ENCODE measurements around the gene FHOD3. TPM values are rescaled to one million over a fixed set of nuclear protein-coding genes. Genes with fewer than 3 reads are reported as not detected.
"Not testable (repeated sequence)": the region's sequence is repeated elsewhere in the genome, so short reads cannot be mapped to it uniquely, and the experiment has no call there.

The FHOD3 gene
- total and polyA plus RNA-seq, 3 experiments from 2014 or later, result not detected

DNA sequence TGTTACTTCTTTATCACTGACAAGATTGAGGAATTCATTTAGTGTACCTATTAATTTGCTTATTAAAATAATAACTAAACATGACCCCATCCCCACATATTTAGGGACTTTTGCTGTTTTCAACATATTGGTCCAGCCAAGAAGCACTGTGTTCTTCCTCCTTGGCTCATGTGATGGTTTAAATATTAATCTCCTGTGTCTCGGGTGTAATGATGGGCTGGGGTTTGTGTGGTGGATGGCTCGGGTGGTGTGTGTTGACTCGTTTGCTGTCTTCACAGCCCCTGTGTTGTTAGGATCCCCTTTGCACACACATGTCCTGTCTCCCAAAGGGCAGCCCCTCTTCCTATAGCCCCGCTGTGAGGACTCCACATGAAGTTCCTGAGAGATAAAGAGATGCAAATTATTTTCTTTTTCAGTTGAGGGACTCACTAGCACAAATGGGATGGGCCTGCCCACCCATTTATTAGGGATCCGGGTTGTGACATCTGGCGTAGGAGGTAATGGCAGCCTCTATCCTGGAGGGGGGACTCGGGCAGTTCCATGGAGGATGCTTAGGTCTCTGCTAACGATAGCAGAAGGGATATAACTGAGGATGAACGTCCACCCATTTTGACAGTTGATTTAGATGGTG is 53.4 kb downstream of the FHOD3 start:
- H3K27ac Mint-ChIP-seq, result no peak overlapping the region
- Histone ChIP-seq H3K4me1 (ENCODE audit: insufficient read depth, low read length) (no peaks in the 10 kb centered on the region), H3K9me3 (ENCODE audit: low read length) (no peaks in the 10 kb centered on the region), H3K27ac (ENCODE audit: low read depth, low read length) (no peak overlapping the region), H3K27me3 (ENCODE audit: insufficient read depth, low read length, poor library complexity, severe bottlenecking) (no peaks in the 10 kb centered on the region), H3K36me3 (ENCODE audit: insufficient read depth, low read length) (no peaks in the 10 kb centered on the region), H3K4me3 (ENCODE audit: low read length) (no peak overlapping the region)
- POLR2A ChIA-PET, result no interaction called here
- CTCF ChIA-PET, result no interaction called here
- no peak overlapping the region for H3K4me3 Mint-ChIP-seq
- H3K9me3 Mint-ChIP-seq, result no peaks in the 10 kb centered on the region
- H3K27me3 Mint-ChIP-seq, result peaks cover 9 to 18% of the 10 kb centered on the region in 2 donors
- no peaks in the 10 kb centered on the region for H3K4me1 Mint-ChIP-seq
- H3K36me3 Mint-ChIP-seq, result no peaks in the 10 kb centered on the region
- DNase-seq, result no peak

DNA sequence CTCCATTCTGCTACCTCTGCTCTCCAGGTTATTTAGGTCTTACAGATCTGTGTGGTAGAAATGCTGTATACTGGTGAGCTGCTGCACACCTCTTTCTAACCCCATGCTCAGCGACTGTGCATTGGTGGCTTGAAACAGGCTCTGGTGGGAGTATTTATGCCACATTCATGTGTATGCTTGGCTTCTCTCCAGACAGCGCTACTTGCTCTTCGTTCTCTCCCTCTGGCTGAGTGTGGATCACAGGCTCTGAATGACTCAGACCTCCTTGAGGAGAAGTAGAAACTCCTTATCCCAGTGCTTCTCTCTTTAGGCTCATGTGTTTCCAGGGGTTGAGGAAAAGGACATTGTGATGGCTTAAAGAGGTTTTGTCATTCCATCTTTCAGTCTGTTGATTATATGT is 54.9 kb downstream of the FHOD3 start:
- ChIA-PET POLR2A (no interaction called here), CTCF (no interaction called here)
- Histone ChIP-seq H3K4me3 (ENCODE audit: low read length) (no peak overlapping the region), H3K4me1 (ENCODE audit: insufficient read depth, low read length) (no peaks in the 10 kb centered on the region), H3K27ac (ENCODE audit: low read depth, low read length) (no peak overlapping the region), H3K9me3 (ENCODE audit: low read length) (no peaks in the 10 kb centered on the region), H3K27me3 (ENCODE audit: insufficient read depth, low read length, poor library complexity, severe bottlenecking) (no peaks in the 10 kb centered on the region), H3K36me3 (ENCODE audit: insufficient read depth, low read length) (no peaks in the 10 kb centered on the region)
- Mint-ChIP-seq H3K4me3 (no peak overlapping the region), H3K27ac (no peak overlapping the region), H3K4me1 (no peaks in the 10 kb centered on the region), H3K27me3 (peaks cover 9 to 18% of the 10 kb centered on the region in 2 donors), H3K9me3 (no peaks in the 10 kb centered on the region), H3K36me3 (no peaks in the 10 kb centered on the region)
- DNase-seq, result no peak

DNA sequence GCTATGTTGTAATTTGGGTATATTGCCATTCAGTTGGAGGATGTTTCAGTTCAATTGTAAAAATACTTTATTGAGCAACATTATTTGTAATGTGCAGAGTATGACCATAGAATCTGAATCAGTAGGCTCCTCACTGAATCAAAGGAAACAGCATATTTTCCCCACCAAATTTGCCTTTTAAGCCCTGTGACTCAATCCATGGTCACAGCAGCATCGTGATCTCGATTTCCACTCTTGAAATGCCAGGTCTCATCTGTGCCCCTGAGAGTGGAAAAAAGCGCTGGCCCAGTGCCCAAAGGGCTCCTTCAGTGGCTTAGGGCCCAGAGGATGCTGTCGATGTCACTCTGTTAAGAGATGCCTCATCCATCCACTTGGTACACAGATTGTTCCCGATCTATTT is 57.5 kb downstream of the FHOD3 start:
- CTCF ChIA-PET, result no interaction called here
- Mint-ChIP-seq H3K36me3 (no peaks in the 10 kb centered on the region), H3K4me1 (no peaks in the 10 kb centered on the region), H3K4me3 (no peak overlapping the region), H3K9me3 (no peaks in the 10 kb centered on the region), H3K27me3 (peaks cover 5 to 35% of the 10 kb centered on the region in 2 donors), H3K27ac (no peak overlapping the region)
- H3K27ac ChIP-seq (ENCODE audit: low read depth, low read length), result no peak overlapping the region
- DNase-seq, result no peak
- H3K4me1 ChIP-seq (ENCODE audit: insufficient read depth, low read length), result no peaks in the 10 kb centered on the region
- no peaks in the 10 kb centered on the region for H3K27me3 ChIP-seq (ENCODE audit: insufficient read depth, low read length, poor library complexity, severe bottlenecking)
- H3K4me3 ChIP-seq (ENCODE audit: low read length), result no peak overlapping the region
- H3K36me3 ChIP-seq (ENCODE audit: insufficient read depth, low read length), result no peaks in the 10 kb centered on the region
- POLR2A ChIA-PET, result no interaction called here
- H3K9me3 ChIP-seq (ENCODE audit: low read length), result no peaks in the 10 kb centered on the region

DNA sequence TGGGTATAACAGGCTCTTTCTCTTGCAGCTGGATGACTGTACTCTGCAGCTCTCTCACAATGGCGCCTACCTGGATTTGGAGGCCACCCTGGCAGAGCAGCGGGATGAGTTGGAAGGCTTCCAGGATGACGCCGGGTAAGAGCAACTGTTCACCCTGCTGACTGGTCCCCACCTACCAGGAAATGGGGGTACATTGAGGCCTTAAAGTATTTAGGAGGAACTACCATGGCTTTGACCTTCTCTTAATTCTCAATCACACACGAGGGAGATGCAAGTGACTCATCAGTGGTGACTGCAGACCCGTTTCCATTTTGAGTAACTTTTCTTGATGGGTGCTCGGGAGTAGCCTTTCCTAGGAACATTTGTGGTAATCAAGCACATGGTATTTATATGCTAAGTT is 58.0 kb downstream of the FHOD3 start:
- Histone ChIP-seq H3K36me3 (ENCODE audit: insufficient read depth, low read length) (no peaks in the 10 kb centered on the region), H3K27ac (ENCODE audit: low read depth, low read length) (no peak overlapping the region), H3K27me3 (ENCODE audit: insufficient read depth, low read length, poor library complexity, severe bottlenecking) (no peaks in the 10 kb centered on the region), H3K9me3 (ENCODE audit: low read length) (no peaks in the 10 kb centered on the region), H3K4me1 (ENCODE audit: insufficient read depth, low read length) (no peaks in the 10 kb centered on the region), H3K4me3 (ENCODE audit: low read length) (no peak overlapping the region)
- Mint-ChIP-seq H3K27ac (no peak overlapping the region), H3K9me3 (no peaks in the 10 kb centered on the region), H3K4me1 (no peaks in the 10 kb centered on the region), H3K4me3 (no peak overlapping the region), H3K36me3 (no peaks in the 10 kb centered on the region), H3K27me3 (peaks cover 4 to 37% of the 10 kb centered on the region in 2 donors)
- POLR2A ChIA-PET, result no interaction called here
- no peak for DNase-seq
- CTCF ChIA-PET, result no interaction called here

DNA sequence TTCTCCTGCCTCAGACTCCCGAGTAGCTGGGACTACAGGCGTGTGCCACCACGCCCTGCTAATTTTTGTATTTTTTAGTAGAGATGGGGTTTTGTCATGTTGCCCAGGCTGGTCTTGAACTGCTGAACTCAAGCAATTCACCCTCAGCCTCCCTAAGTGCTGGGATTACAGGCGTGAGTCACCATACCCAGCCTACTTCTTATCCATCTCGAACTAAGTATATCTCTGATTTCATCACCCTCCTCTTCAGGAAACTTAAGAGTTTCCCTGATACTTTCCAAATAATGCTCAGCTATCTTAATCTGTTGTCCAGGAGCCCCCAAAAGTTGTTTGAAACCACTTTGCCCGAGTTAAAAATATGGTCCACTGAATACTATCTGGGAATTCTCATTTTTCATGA is 59.2 kb downstream of the FHOD3 start:
- H3K4me1 ChIP-seq (ENCODE audit: insufficient read depth, low read length); H3K9me3 Mint-ChIP-seq; POLR2A ChIA-PET; H3K36me3 ChIP-seq (ENCODE audit: insufficient read depth, low read length); H3K27ac ChIP-seq (ENCODE audit: low read depth, low read length); H3K36me3 Mint-ChIP-seq; H3K9me3 ChIP-seq (ENCODE audit: low read length); CTCF ChIA-PET; H3K4me3 ChIP-seq (ENCODE audit: low read length); H3K4me3 Mint-ChIP-seq; H3K27me3 ChIP-seq (ENCODE audit: insufficient read depth, low read length, poor library complexity, severe bottlenecking); H3K27ac Mint-ChIP-seq; H3K4me1 Mint-ChIP-seq; DNase-seq: not testable (repeated sequence)
- peaks cover 4 to 31% of the 10 kb centered on the region in 2 donors for H3K27me3 Mint-ChIP-seq

DNA sequence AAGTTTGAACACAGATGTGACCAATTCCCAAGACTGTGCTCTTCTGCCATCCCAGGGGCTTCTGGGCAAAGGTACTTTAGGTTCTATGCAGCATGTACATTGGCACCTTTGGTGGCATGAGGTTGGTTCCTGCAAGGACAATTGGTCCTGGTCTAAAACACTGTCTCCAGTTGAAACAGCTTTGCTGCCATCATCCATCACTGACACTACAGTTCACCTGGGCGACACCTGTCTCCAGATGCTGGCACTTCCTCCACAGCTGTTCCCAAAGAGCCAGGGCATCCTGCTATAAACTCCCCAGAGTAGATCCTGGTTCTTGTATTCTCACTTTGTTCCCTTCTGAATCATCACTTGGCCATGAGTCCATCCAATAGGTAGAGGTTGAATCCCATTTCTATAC is 60.6 kb downstream of the FHOD3 start:
- H3K27ac Mint-ChIP-seq, result no peak overlapping the region
- no peak overlapping the region for H3K4me3 Mint-ChIP-seq
- ChIA-PET POLR2A (no interaction called here), CTCF (interaction anchor here (1.5 kb wide), 1 partner anchor 12 kb away, joined by 3 read pairs; no protein-coding TSS in a partner anchor)
- Histone ChIP-seq H3K9me3 (ENCODE audit: low read length) (no peaks in the 10 kb centered on the region), H3K36me3 (ENCODE audit: insufficient read depth, low read length) (no peaks in the 10 kb centered on the region), H3K27me3 (ENCODE audit: insufficient read depth, low read length, poor library complexity, severe bottlenecking) (no peaks in the 10 kb centered on the region), H3K27ac (ENCODE audit: low read depth, low read length) (no peak overlapping the region), H3K4me1 (ENCODE audit: insufficient read depth, low read length) (no peaks in the 10 kb centered on the region), H3K4me3 (ENCODE audit: low read length) (no peak overlapping the region)
- no peaks in the 10 kb centered on the region for H3K36me3 Mint-ChIP-seq
- H3K4me1 Mint-ChIP-seq, result no peaks in the 10 kb centered on the region
- H3K9me3 Mint-ChIP-seq, result peaks cover 0 to 2% (median 0%) of the 10 kb centered on the region in 5 donors
- no peak for DNase-seq
- H3K27me3 Mint-ChIP-seq, result peaks cover 6 to 30% of the 10 kb centered on the region in 2 donors

DNA sequence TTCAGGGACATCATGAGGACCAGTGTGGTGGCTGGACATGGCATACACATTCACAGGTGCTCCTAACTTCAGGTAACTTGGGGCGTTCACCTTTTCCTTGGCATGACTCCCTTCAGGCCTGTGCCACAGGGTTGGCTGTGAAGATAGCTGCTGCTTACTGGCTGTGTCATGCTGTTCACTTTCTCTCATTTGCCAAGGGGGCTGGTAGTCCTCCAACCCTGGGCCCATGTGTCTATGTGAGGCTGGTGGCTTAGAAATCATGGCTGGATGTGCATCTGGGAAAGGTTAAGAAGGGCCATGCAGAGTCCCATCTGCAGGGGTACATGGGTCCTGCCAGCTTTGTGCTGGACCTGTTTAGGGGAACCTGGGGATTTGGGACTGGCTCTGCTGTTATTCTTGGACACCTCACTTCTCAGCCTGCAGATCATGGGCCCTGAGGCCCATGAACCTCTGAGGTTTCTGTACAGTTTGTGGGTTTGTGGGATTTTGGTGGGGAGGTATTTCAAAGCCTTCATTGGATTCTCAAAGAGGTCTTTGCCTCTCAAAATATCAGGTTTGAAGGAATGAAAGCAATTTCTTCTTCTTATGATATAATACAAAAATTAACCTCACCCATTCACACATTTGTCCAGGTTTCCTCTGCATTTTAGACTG is 62.9 kb downstream of the FHOD3 start:
- Histone ChIP-seq H3K4me1 (ENCODE audit: insufficient read depth, low read length) (no peaks in the 10 kb centered on the region), H3K27ac (ENCODE audit: low read depth, low read length) (no peak overlapping the region), H3K9me3 (ENCODE audit: low read length) (no peaks in the 10 kb centered on the region), H3K36me3 (ENCODE audit: insufficient read depth, low read length) (no peaks in the 10 kb centered on the region), H3K4me3 (ENCODE audit: low read length) (no peak overlapping the region), H3K27me3 (ENCODE audit: insufficient read depth, low read length, poor library complexity, severe bottlenecking) (no peaks in the 10 kb centered on the region)
- Mint-ChIP-seq H3K4me1 (no peaks in the 10 kb centered on the region), H3K4me3 (no peak overlapping the region), H3K36me3 (no peaks in the 10 kb centered on the region), H3K9me3 (peaks cover 0 to 4% (median 0%) of the 10 kb centered on the region in 5 donors), H3K27me3 (peaks cover 6 to 35% of the 10 kb centered on the region in 2 donors), H3K27ac (no peak overlapping the region)
- no peak for DNase-seq
- ChIA-PET CTCF (no interaction called here), POLR2A (no interaction called here)

DNA sequence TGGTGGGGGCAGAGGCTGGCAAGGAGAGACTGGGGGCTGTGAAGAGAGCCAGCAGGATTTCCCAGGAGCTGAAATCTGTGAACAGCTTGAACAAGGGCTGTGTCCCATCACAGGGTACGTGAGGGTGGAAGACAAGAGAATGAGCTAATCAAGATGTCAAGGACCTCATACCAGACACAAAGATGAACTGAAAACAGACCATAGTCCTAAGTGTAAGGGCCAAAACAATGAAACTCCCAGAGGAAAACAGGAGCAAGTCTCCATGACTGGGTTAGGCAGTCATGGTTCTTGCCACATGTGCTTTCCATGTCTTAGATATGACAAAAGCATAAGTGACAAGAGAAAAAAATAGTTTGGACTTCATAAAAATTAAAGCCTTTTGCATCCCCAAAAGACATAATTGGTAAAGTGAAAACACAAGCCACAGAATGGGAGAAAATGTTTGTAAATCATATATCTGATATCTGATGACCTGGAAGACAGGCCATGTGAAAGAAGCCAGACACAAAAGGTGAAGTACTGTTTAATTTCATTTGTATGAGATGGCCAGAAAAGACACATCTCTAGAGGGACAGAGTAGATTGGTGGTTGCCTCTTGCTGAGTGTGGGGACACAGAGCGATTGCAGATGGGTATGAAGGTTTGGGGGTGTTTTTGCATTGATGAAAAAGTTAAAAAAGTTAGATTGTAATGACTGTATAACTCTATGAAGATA is 67.6 kb downstream of the FHOD3 start:
- Mint-ChIP-seq H3K4me1 (no peaks in the 10 kb centered on the region), H3K27me3 (peaks cover 4 to 22% of the 10 kb centered on the region in 2 donors), H3K9me3 (peaks cover 0 to 4% (median 0%) of the 10 kb centered on the region in 5 donors), H3K4me3 (no peak overlapping the region), H3K27ac (no peak overlapping the region), H3K36me3 (no peaks in the 10 kb centered on the region)
- Histone ChIP-seq H3K4me3 (ENCODE audit: low read length) (no peak overlapping the region), H3K27ac (ENCODE audit: low read depth, low read length) (no peak overlapping the region), H3K27me3 (ENCODE audit: insufficient read depth, low read length, poor library complexity, severe bottlenecking) (no peaks in the 10 kb centered on the region), H3K9me3 (ENCODE audit: low read length) (no peaks in the 10 kb centered on the region), H3K36me3 (ENCODE audit: insufficient read depth, low read length) (no peaks in the 10 kb centered on the region), H3K4me1 (ENCODE audit: insufficient read depth, low read length) (no peaks in the 10 kb centered on the region)
- no peak for DNase-seq
- CTCF ChIA-PET, result no interaction called here
- POLR2A ChIA-PET, result no interaction called here
